OCI-LY3 (cell line): ENCODE data around the gene TAC4.

Source experiments
- EZH2phosphoT487 ChIP-seq: fragments of 200-600 bp; shearing (Covaris generic); IDR thresholded peaks from 2 replicates; pipeline ENCODE4 v1.6.1; 2018; ENCODE audit warnings: antibody characterized with exemption, mixed run types, low read depth
- TF ChIP-seq, protein P1 (sequence below): fragments of 200-600, 300-600 bp; sonication (generic); IDR thresholded peaks from 2 replicates; pipeline ENCODE4 v1.5.1; 2014; ENCODE audit warnings: antibody characterized with exemption, low read length, low read depth

DNA sequence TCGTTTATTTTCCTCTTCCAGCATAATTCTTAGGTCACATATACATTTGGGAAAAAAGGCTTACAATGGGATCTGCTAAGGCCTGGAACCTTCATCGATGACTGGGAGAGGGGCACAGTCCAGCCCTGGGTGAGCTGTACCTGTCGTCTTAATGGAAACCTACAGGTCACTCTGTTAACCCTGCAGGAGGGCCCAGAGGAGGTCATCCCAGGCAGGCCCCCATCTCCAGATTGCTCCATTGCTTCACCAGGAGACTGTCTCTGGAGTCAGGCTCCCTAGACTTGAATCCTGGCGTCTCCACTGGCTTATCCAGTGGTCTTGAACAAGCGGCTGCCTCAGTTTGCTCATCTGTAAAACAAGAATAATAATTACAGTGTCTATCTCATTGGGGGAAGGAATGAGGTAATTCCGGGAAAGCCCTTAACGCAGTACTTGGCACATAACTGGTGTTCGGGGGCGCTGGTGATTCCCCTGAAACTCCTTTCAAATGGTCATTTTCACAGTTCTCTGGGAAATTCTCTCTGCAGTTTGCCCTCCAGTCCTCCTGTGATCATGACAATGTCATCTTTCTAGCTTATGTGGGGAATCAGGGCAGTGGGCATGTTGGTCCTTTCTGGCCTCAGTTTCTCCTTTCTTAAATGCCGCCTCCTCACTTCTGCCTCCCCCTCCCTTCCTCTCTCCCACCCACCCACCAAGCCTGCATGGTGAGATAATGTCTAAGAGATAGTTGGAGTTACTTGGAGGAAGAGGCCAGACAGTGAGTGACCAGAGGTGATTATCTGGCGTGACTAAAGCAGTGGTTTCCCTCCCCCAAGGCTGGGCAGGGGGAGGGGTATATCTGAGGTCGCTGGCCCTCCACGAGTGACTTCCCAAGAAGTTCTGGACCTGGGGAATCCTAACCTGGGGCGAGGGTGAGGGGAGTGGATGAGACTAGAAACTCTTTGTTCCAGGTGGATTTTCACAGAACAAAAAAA is 31.3 kb upstream of the TAC4 start:
- TF ChIP-seq, protein P1, sequence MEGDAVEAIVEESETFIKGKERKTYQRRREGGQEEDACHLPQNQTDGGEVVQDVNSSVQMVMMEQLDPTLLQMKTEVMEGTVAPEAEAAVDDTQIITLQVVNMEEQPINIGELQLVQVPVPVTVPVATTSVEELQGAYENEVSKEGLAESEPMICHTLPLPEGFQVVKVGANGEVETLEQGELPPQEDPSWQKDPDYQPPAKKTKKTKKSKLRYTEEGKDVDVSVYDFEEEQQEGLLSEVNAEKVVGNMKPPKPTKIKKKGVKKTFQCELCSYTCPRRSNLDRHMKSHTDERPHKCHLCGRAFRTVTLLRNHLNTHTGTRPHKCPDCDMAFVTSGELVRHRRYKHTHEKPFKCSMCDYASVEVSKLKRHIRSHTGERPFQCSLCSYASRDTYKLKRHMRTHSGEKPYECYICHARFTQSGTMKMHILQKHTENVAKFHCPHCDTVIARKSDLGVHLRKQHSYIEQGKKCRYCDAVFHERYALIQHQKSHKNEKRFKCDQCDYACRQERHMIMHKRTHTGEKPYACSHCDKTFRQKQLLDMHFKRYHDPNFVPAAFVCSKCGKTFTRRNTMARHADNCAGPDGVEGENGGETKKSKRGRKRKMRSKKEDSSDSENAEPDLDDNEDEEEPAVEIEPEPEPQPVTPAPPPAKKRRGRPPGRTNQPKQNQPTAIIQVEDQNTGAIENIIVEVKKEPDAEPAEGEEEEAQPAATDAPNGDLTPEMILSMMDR = no peak
- TF ChIP-seq EZH2phosphoT487 = no peak
